ENCODE measurements around the gene ANKRD11.
A peak's percentile ranks its signal among the peaks of the same experiment; 100 is the strongest.

Gene ANKRD11

DNA sequence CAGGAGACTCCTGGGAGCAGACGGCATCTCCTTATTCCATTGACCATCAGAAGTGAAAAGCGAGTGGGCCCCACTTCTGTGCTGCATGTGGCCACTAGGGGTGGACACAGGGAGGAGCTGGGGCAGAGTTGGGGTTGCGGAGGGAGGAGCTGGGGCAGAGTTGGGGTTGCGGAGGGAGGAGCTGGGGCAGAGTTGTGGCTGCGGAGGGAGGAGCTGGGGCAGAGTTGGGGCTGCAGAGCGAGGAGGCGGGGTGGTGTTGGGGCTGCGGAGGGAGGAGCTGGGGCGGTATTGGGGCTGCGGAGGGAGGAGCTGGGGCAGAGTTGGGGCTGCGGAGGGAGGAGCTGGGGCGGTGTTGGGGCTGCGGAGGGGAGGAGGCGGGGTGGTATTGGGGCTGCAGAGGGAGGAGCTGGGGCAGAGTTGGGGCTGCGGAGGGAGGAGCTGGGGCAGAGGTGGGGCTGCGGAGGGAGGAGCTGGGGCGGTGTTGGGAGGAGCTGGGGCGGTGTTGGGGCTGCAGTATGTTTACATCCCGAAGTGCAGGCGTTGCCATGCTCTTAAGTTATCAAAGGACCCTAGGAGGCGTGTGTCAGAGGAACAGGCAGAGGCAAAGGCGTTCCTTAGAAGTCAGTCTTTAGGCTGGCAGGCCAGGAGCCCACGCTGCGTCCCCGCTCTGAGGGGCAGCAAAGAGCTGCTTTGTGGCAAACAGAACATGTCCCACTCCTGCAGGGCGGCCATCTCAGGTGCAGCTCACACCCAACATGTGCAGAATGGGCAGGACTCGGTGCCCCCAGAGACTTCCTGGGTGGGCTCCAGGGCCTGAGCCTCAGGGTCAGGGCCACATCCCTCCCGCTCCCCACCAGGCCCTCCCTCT, 196.9 kb downstream of the ANKRD11 start:
- no peak for DNase-seq

DNA sequence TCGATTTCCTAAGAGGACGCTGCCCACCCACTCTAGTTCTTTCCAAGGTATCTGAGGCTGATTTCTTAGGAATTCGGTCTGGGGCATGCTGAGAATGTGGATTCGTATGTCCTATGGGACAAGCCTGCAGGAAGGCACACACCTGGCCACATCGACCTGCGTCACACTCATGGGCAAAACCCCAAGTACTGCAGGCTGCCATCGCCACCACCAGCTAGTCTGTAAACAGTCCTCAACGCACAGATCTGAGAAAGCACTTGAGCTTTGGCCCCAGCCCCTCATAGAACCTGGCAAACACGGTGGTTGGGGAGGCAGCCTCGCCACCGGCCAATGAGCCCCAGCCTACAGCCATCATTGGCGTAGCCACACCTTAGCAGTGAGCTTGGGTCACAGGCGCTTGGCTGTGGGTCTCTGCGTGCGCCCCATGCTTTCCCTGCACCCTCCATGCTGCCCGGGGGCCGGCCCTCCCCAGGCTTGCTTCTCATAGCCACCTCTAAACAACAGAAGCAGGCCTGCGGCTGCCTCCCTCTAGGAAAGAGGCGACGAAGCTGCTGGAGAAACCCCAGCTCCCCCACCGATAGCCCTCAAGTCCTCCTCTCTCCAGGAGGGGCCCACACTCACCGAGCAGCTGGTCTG, 197.8 kb downstream of the ANKRD11 start:
- no peak for DNase-seq

DNA sequence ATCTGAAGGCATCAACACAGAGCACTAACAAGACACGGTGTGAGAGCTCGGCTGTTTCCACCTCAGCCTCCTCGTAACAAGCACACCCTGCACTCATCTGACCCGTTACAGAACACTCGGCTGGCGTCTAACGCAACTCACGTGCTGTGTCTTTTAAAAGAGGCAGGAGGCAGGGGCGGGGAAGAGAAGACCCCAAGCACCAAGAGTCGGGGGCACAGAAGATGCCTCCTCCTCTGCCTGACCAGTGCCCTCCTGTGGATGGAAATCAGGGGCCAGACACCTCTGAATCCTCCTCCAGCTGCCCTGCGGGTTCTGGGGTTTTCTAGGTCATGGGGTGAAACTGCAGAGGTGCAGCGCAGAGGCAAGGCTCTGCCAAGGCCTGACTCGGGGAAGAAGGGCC, 198.6 kb downstream of the ANKRD11 start:
- no peak for DNase-seq

DNA sequence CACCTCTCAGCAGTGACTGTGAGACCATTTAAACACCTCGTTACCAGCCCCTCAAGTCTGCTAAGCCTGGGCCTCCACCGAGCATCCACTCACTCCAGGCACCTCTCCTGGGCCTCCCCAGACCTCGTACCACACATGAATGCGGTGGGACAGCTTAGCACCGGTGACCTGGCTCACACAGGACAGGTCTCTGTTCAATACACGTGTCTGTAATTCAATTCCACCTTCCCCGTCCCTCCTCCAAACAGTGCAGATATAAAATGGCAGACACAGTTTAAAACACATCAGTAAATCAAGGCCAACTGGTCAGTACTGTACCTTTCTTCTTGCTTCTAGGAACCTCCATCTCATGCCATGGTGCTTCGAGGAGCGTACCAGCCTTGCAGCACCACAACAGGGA, 199.0 kb downstream of the ANKRD11 start:
- no peak for DNase-seq

DNA sequence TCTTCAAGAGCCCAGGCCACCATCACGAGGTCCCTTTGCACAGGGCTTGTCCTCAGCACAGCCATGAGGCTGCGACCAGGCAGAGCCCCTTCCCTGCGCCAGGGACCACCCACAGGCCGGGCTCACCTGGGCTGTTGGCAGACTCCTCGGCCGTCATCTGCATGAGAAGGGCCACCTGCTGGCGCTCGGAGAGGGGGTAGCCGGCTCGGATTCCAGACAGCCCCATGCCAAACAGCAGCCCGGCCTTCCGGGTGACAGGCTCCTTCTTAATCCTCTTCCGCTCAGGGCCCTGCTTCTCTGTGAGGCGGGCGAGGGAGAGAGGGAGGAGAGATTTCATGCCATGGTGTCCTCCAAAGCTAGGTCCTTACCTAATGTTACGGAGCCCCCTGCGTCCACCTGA, 199.5 kb downstream of the ANKRD11 start:
- no peak for DNase-seq

DNA sequence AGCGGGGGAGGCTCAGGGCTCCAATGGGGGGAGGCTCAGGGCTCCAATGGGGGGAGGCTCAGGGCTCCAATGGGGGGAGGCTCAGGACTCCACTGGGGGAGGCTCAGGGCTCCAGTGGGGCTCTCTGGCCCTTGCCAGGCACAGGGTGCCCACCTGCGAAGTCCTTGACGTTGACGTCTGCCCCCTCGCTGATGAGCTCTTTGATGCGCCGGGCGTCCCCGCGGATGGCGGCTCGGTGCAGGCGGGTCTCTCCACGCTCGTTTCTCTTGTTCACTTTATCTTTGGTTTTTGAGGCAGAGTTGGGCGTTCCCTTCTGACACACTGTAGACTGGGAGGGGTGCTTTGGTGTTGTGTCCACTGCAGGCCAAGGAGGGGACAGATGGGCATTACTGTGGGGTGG, 199.9 kb downstream of the ANKRD11 start:
- DNase-seq: no peak

DNA sequence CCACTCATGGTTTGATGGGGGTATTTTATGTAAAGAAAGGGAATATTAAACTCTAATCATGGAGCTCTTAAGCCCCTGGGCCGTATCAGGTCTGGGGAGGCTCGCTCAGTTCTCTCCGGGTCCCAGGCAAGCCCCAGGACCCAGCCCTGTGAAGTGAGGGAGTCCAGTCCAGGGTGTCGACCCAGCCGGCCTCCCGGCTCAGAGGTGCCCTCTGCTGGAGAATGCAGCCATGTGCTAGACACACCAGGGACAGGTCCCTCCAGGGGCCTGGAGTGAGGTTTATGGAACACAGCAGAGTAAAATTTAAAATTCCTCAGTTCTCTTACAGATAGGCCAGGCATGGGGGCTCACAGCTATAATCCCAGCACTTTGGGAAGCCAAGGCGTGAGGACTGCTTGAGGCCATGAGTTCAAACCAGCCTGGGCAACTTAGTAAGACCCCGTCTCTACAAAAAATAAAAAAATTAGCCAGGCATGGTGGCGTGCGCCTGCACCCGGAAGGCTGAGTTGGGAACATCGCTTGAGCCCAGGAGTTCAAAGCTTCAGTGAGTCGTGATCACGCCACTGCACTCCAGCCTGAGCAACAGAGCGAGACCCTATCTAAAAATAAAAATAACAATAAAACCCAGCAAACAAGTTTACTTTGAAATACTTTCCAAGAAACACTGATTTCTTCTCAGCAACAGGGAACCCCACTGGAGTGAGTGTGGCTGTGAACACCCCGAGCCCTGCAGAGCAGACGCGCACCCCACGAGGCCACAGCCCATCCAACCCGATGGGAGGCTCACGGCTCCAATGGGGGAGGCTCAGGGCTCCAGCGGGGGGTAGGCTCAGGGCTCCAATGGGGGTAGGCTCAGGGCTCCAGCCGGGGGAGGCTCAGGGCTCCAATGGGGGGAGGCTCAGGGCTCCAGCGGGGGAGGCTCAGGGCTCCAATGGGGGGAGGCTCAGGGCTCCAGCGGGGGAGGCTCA, 200.6 kb downstream of the ANKRD11 start:
- peak; percentile 69 to 86 (median 80) for DNase-seq

DNA sequence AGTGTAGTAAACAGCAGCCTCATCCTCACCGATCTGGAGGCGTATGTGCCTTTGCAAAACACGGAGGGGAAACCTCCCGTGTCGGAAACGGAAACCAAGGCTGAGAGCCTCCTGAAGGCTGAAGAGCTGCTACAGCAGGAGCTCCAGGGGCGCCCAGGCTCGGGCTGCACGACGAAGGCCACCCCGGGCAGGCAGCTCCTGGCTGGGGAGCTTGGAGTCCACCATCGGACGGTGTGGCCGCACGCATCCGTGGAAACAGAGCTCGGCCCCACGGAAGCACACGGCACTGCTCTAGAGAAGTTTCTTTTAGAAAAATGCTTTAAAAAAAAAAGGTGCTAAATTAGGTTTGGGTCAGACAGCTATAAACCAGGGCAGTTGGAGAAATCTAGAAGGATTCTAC, 201.4 kb downstream of the ANKRD11 start:
- DNase-seq: no peak

DNA sequence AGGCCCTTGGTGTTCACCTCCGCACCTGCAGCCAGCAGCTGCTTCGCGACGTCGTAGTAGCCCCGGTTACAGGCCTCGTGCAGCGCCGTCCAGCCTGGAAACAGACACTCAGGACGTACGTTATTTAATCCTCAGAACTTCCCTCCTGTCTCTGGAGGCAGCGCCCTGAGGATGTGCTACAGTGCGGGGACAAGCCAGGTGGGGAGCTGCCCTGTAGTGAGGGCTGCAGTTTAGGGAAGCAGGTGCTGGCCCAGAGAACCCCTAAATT, 201.8 kb downstream of the ANKRD11 start:
- no peak for DNase-seq

DNA sequence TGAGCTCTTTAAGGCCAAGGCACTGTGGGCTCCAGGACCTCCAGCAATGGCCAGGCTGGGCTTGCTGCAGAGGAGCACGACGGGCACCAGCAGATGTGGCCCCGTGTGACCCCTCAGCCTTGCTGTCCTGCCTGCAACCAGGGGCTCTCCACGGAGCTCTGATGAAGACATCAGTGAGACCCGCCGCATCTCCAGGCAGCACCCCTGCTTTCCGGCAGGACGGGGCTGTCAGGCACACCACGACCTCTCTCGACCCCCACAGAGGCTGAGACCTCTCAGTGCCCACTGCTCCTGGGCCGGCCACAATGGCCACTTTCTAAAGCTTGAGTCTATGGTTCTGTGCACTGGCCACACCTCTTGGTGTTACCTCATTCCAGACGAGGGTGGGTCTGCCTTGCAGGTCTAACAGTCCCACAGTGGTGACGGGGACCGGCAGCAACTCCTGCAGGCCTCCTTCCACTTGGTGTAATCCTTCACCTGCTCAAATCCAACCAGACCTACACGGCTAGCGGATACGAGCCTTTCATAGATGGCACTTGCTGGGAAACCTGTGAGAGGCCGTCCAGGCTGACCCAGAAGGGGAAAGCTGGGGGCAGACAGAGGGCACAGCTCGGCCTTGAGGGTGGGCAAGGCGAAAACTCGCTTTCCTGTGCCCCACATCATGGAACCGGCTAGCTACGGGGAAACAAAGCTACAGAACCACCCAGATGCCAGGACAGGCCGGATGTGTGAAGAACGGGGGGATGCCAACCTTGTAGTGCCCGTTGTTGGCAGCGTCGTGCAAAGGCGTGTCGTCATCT, 202.4 kb downstream of the ANKRD11 start:
- DNase-seq: no peak

DNA sequence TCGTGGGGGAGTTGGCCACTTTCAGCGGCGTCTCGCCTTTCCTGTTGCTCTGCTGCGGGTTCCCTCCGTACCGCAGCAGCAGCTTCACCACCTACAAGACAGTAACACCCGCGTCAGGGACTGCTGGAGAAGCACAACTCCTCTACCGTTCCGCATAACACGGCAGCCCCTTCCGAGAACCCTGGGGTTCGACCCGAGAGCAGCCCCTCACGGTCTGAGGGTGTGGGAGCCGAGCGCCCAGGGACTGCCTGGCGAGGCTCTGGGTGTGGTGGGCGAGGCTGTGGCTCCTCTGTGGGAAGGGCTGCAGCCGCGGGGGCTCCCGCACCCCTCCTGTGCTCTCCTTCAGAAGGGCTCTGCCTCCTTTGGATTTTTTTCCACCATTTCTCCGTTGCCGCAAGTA, 204.3 kb downstream of the ANKRD11 start:
- DNase-seq: no peak

DNA sequence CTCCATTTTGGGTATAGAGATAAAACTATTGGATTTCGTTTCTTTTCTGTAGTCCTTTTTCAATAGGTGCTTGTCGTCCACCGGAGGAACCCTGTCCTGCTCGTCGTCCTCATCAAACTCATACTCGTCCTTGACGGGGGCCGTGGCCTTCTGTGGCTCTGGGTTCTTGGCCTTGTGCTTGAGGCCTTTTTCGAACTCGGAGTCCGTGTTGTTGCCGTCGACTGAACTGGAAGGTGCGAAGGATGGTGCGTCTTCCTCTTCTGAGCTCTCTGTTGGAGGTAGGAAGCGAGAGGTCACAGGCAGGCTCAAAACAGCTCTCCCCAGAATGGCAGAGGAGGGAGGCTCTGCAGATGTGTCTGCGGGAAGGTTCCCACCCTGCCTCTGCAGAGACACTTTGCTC, 205.0 kb downstream of the ANKRD11 start:
- no peak for DNase-seq

DNA sequence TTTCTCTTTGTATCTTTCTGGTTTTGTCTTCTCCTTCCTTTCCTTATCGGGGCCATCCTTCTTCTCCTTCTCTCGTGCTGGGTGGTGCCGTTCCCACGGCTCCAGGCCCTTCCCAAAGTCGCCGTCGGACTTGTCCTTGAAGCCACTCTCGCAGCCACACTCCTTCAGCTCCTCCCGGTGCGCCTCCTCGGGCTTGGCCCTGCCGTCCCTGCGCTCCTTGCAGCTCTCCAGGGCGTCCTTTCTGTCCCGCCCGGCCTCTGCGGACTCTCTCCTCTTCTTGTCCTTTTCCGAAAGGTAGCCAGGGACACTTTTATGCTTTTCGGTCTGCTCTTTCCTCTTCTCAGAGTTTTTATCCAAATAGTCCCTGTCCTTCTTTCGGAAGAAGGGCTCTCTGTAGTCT, 206.9 kb downstream of the ANKRD11 start:
- DNase-seq: no peak

DNA sequence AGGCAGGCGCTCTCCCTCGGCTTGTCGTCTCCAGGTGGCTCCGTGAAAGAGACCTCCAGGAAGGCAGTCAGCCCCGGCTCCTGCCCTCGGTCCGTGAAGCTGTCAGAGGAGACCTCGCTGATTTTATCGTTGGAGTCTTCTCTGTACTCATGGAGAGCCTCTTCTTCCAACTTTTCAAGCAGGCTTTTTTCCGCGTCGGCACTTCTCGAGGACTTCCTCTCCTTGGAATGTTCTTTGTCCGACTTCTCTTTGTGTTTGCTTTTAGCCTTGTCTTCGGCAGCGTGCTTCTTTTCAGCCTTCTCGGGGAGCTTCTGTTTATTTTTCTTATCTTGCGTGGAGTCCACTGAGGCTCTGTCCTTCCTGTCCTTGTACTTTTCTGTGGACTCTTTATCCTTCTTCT, 207.8 kb downstream of the ANKRD11 start:
- no peak for DNase-seq

DNA sequence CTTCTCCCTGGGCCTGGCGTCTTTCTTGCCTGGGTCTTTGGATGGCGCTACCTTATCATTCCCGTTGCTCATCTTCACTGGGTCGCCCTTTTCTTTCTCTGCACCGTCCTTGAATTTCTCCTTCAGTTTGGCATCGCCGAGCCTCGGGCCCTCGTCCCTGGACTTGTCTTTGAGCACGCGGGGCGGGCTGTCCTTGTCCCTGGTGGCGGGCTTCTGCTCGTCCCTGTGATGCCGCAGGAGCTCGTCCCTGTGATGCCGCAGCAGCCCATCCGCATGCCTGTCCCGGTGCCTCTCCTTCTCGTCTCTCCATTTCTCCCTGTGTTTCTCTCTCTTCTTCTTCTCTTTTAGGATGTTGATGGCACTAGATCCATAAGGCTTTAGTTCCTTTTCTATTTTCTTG, 208.5 kb downstream of the ANKRD11 start:
- no peak for DNase-seq

DNA sequence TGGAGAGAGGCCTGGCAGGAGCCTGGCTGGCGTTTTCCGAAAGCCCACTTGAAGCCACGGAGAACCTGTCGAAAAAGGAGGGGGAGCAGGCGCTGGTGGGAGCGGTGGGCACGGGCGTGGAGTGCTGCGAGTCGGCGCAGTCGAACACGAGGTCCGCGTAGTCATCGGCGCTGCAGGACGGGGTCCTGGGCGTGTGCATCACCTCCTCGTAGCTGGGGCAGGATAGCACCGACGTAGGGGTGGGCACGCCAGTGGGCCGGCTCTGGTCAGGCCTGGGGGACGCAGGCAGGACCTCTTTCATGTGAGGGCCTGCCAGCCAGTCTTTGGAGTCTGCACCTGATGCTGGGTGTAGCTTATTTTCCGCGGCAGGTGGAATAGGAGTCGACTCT, 209.2 kb downstream of the ANKRD11 start:
- no peak for DNase-seq

DNA sequence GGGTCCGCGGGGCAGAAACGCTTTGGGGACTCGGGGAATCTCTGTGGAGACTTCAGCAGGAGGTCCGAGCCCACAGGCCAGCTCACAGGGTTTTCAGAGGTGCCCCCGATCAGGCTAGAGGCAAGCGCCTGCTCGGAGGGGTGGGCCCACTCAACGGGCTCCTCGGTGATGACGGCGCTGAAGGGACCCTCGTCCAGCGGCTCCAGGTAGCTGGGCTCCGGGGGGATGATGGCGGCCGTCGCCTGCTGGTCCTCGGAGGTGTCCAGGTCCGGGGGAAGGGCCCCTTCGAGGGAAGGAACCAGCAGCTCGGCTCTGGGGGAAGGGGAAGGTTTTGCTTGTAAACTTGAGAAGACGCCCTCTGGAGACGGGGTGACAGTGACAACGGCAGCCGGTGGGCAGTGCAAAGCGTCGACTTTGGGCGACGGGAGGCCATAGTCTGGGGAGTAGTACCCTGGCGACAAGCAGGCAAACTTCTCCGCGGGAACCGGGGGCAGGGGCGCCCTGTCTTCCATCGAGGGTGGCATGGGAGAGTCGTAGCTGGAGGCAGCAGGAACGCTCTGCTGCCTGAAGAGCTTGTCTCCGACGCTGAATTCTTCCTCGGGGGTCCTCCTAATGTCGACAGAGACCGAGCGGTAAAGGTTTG, 209.7 kb downstream of the ANKRD11 start:
- DNase-seq: no peak

DNA sequence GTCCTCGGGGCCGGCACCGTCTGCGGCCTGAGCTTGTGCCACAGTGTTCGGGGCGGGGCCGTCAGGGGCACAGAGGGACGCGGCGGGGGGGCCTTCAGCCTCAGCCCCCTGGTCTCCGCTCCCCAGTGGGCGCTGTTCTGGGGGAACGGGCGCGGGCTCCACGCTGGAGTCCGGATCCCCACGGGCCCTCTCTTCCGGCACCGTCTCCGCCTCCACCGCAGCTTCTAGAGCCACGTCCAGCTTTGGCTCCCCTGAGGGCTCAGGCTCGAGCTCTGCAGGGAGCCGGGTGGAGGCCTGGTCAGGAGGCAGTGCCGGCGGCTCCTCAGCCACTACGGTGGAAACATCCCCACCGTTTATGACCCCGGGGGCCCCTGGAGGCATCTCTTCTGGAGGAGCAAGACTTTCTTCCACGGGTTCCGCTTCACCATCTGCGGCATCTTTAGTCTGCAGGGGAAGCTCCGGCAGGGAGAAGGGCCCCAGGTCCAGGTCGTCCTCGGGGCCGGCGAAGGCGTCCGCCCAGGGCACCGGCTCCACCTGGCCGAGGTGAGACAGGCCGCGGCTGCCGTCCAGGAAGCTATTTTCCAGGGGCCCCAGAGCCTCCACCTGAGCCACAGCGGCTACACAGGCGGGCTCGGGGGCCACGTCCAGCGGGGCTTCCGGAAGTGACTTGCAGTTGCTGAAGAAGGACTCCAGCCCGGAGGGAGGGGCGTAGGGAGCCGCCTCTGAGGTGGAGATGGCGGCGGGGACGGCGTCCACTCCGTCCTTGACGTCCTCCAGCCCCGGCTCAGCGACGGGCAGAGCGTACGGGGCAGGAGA, 210.5 kb downstream of the ANKRD11 start:
- DNase-seq: no peak

DNA sequence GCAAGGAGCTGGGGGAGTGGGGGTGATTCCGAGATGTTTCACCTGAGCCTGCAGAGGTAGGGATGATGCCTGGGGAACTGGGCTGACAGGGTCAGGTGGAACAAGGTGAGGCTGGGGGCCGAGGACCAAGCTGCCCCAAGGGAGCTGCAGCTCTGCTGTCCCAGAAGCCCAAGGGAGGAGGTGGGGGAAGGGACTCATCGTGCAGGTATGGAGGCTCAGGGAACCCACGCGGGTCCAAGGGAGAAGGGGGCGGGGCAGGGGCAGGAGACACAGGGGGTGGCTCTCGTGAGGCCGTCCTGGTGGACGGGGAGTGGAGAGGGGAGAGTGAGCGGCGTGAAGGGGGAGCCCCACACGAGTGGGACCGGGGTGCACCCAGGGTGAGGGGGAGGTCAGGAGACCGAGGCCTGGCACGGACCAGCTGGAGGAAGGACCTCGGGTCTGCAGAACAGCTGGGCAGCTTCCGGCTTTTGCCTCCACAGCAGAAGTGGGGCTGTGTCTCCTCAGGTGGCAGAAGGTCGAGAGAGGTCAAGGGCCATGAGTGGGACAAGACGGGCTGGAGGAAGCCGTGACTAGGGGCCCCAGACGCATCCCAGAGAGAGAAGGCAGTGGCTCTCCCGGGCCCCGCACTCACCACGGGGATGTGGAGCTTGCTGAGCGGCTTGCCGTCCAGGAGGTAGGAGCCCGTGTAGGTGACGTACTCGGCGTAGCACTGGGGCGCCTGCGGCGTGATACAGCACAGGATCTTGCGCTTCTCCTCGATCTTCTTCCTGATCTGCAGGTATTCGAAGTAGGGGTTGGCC, 211.7 kb downstream of the ANKRD11 start:
- DNase-seq: no peak

DNA sequence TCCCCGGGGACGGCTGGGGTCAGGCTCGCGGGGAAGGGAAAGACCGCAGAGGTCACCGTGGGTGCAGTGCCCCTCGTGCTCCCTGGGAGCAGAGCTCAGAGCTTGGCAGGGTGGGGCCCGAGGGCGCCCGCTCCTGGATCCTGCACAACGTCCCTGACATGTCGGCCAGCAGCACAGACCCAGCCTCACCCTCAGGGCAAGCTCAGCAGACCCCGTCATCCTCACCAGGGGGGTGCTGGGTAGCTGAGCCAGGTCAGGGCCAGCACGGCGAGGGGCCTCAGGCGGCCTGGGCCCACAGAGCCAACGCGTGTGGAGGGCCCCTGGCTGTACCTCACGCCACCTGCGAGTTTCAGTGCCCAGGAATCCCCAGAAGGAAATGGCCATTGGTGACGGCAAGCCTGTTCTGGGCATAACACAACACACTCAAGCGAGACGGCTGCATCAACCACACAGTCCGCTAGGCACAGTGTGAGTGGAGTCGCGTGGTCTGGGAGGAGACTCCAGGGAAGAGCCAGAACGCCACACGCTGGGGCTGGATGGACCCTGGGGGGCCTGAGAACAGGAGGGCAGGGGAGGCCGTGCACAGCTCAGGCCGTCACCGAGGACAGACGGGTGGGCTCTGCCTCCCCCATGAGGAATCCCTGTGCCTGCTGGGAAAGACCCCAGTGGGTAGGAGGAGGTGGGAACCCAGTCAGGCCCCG, 212.6 kb downstream of the ANKRD11 start:
- DNase-seq: no peak
